Mesothelial cell of epicardium (in vitro differentiated cells): ENCODE results near the gene CHST15. TPM values are rescaled to one million over a fixed set of nuclear protein-coding genes. Genes with fewer than 3 reads are reported as not detected.
A peak's percentile ranks its signal among the peaks of the same experiment; 100 is the strongest.

Experiments used
- DNase-seq, 2 experiments: peaks; one replicate each; pipeline ENCODE4 v3.0.0; 2021; ENCODE audit warnings: low spot score in 2 of 2; ENCODE audit not compliant: unreplicated experiment in 2 of 2
- H3K27ac Mint-ChIP-seq: 2 replicates; pipeline ENCODE4 v1.8.0; 2021; ENCODE audit warnings: mixed read lengths
- H3K27me3 Mint-ChIP-seq: 2 replicates; pipeline ENCODE4 v1.8.0; 2021; ENCODE audit warnings: low read depth, mixed read lengths
- H3K36me3 Mint-ChIP-seq: 2 replicates; pipeline ENCODE4 v1.8.0; 2021; ENCODE audit warnings: mixed read lengths
- H3K4me1 Mint-ChIP-seq: 2 replicates; pipeline ENCODE4 v1.8.0; 2021; ENCODE audit warnings: mixed read lengths
- H3K4me3 Mint-ChIP-seq: 2 replicates; pipeline ENCODE4 v1.8.0; 2021; ENCODE audit warnings: mild to moderate bottlenecking, moderate library complexity, mixed read lengths
- H3K9me3 Mint-ChIP-seq: 2 replicates; pipeline ENCODE4 v1.8.0; 2021; ENCODE audit warnings: mixed read lengths
- CTCF ChIP-seq: fragments of 200-600 bp; sonication (generic); IDR thresholded peaks from one replicate; pipeline ENCODE4 v1.5.0; 2021; ENCODE audit warnings: antibody characterized with exemption; ENCODE audit not compliant: unreplicated experiment
- total RNA-seq: library from RNA; stranded (reverse); gene quantifications from 3 replicates; pipeline ENCODE4 v1.2.1, GENCODE V29; 2021

CHST15 gene
- total RNA-seq, 1 donor from 2014 or later: 39.4 TPM

- peaks cover 3% of the 10 kb centered on the region for H3K4me1 Mint-ChIP-seq
- no peak overlapping the region for H3K4me3 Mint-ChIP-seq
- no peak for DNase-seq
- no peak for TF ChIP-seq CTCF
- no peaks in the 10 kb centered on the region for H3K9me3 Mint-ChIP-seq
- no peaks in the 10 kb centered on the region for H3K27me3 Mint-ChIP-seq
- no peak overlapping the region for H3K27ac Mint-ChIP-seq
- H3K36me3 Mint-ChIP-seq: peaks cover 7% of the 10 kb centered on the region
Observed at GRCh38 chr10:124028700-124029480, 64.5 kb downstream of the CHST15 start.

GRCh38 chr10:124027651-124028050 lies 65.7 kb downstream of the CHST15 start:
- no peak for TF ChIP-seq CTCF
- no peaks in the 10 kb centered on the region for H3K27me3 Mint-ChIP-seq
- no peaks in the 10 kb centered on the region for H3K9me3 Mint-ChIP-seq
- H3K4me1 Mint-ChIP-seq: peaks cover 3% of the 10 kb centered on the region
- H3K27ac Mint-ChIP-seq: no peak overlapping the region
- H3K36me3 Mint-ChIP-seq: peaks cover 7% of the 10 kb centered on the region
- DNase-seq: no peak
- no peak overlapping the region for H3K4me3 Mint-ChIP-seq

- H3K36me3 Mint-ChIP-seq: peaks cover 7% of the 10 kb centered on the region
- no peak for DNase-seq
- no peaks in the 10 kb centered on the region for H3K9me3 Mint-ChIP-seq
- no peaks in the 10 kb centered on the region for H3K27me3 Mint-ChIP-seq
- no peak overlapping the region for H3K27ac Mint-ChIP-seq
- H3K4me1 Mint-ChIP-seq: peaks cover 7% of the 10 kb centered on the region
- no peak for TF ChIP-seq CTCF
- H3K4me3 Mint-ChIP-seq: no peak overlapping the region
Observed at GRCh38 chr10:124027031-124027611, 66.3 kb downstream of the CHST15 start.

- H3K4me3 Mint-ChIP-seq: no peak overlapping the region
- no peaks in the 10 kb centered on the region for H3K9me3 Mint-ChIP-seq
- peaks cover 7% of the 10 kb centered on the region for H3K36me3 Mint-ChIP-seq
- H3K4me1 Mint-ChIP-seq: peaks cover 13% of the 10 kb centered on the region
- no peak for DNase-seq
- H3K27ac Mint-ChIP-seq: peak overlapping the region; percentile 51
- no peaks in the 10 kb centered on the region for H3K27me3 Mint-ChIP-seq
- TF ChIP-seq CTCF: no peak
Observed at GRCh38 chr10:124026589-124026939, 66.8 kb downstream of the CHST15 start.

- Mint-ChIP-seq H3K9me3 (no peaks in the 10 kb centered on the region), H3K27me3 (peaks cover 3% of the 10 kb centered on the region), H3K4me3 (no peak overlapping the region), H3K4me1 (peaks cover 17% of the 10 kb centered on the region), H3K36me3 (peaks cover 9% of the 10 kb centered on the region), H3K27ac (no peak overlapping the region)
- no peak for DNase-seq
- no peak for TF ChIP-seq CTCF
Observed at GRCh38 chr10:124025660-124026588, 67.5 kb downstream of the CHST15 start.
